ENCODE results near the gene AKT3.

Gene AKT3

DNA sequence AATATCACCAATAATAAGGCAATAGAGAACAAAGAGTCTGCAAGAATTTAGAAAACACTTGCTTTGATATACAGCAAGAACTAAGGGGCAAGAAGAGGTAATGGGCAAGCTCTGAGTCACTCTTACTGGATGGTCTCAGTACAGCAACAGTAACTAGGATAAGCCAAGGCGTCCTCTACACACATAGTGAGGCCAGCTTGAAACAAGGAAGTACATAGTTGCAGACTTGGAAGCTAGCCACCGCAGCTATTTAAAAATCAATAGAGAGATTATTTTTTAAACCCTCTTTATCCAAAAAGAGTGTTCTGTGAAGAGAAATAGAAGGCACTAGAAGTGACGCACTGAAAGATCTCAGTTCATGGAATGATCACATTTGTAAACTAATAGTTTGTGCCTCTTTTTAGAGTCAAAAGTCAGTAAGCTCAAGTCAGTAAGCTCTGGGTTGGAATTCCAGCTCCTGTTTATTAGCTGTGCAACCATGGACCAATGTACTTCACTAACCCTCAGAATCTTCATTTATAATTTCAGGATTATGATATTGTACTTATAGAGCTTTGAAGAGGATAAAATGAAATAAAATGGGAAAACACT lies 118.6 kb downstream of the AKT3 start:
- no peak for DNase-seq (ENCODE audit: low spot score)

DNA sequence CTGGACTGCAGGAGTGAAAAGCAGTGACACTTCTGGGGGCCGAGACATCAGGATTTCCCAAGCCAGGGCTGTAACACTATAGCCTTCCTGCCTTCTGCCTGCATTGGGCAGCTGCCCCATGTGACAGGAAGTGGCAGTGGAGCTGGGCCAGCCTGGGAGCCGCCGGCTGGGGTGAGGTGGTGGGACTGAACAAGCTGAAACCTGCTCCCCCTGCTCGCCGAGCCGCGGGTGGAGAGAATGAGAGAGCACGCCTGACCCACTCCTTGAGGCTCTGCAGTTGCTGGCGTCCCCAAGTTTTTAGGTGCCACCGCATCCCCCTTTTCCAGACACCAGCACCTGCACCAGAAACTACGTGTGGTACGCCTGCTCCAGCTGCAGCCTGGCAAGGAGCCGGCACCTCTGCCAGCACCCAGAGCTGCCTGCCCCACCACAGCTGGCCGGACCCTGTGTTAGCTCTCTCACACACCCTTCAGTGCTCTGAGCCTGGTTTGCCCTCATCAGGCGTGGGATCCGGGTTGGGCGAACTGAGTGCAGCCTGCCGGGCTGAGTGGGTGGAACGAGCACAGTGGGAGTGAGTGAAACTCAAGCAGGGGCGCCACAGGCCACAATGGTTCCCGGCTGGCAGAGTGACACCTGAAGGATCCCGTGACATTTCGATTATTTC lies 119.4 kb downstream of the AKT3 start:
- DNase-seq (ENCODE audit: low spot score): no peak

DNA sequence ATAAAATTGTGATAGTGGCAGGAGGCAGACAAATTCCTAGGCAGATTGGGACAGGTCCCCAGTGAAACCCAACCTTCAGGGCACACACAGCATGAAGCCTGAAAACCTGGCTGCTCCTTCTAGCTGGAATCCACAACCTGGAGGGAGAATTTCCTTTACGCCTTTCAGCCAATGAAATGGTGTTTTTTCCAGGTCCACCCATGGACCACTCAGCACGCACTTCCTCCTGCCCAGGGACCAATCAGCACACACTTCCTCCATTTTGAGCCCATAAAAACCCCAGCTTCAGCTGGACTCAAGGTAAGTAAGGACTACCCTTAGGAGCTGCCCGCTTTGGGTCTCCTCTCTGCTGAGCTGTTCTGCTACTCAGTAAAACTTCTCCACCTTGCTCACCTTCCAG lies 120.1 kb downstream of the AKT3 start:
- DNase-seq (ENCODE audit: low spot score): no peak

DNA sequence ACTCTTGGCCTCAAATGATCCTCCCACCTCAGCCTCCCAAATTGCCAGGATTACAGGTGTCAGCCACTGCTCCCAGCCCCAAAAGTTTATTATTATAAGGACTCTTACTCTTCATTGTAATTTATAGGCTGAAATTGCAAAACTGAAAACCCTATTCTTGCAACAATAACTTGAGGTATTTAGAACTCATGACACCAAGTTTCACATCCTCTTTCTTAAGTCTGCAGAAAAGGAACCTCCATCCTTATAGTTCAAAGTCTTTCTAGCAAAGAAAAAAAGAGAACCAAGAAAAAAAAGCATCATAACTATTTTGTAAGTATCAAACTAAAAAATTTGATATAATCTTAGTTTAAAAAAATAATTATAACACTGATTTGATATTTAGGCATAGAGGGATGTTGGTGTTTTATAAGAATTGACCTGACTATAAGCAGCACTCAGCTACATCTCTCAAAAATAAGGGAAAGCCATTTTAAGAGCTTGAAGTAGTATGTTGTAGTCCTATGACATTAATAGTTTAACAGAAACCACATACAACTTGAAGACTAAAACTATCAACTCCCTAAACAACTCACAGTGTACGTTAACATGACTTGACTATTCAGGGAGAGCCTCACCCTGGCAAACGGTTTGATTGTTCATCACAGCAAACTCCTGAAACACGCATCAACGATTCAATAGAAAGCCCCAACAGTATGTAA lies 122.4 kb downstream of the AKT3 start:
- no peak for DNase-seq (ENCODE audit: low spot score)

DNA sequence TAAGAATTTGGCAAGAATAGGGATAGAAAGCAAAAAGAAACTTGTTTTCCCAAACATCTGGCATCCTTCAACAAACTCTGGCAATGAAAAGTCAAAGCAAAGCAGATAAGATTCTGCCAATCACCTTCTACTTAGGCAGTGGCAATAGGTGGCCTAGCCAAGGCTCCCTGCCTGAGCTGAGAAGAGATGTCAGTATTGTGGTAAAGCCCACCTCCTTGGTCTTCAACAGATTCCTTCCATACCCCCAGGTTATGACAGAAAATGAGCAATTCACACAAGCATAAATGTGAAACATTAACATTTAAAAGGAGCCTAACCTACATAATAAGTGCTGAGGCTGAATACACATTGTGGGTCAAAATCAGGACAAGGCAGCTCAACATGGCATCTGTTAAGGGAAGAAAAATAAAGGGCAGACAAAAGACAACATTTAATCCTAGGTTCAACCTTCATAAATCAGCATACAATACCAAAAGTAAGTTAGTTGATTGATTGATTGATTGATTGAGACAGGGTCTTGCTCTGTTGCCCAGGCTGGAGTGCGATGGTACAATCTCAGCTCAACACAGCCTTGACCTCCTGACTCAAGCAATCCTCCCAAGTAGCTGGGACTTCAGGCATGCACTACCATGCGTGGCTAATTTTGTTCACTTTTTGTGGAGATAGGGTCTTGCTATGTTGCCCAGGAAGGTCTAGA lies 123.1 kb downstream of the AKT3 start:
- no peak for DNase-seq (ENCODE audit: low spot score)

DNA sequence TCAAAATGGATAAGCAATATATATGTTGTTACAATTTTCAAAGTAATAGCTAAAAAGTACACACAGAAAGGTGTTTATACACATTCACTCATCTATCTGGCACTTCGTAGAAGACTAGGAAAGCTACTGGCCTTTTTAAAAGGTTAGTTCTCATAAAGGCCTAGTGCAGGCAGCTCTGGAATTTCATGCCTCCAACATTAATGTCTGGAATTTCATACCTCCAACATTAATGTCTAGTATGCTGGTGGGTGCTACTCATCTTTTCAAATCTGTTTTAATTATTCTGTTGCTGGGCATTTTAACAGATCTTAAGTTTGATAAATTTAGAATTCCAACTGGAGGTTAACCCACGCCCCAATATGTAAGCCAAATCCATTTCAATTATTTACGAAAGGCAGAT lies 124.2 kb downstream of the AKT3 start:
- DNase-seq (ENCODE audit: low spot score): no peak

DNA sequence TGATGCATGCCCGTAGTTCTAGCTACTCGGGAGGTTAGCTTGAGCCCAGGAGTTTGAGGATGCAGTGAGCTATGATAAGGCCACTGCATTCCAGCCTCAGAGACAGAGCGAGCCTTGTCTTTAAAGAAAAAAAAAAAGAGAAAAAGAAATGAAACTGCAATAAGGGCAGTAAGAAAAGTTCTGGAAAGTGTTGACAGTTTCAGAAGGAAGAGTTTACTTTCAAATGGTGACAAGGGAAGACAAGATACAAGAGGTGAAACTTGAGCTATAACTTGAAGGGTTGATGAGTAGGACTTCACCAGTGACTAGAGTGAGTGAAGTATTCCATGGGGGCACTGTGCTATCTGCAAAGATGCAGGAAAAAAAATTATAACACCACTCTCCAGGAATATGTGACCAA lies 125.0 kb downstream of the AKT3 start:
- DNase-seq (ENCODE audit: low spot score): no peak

DNA sequence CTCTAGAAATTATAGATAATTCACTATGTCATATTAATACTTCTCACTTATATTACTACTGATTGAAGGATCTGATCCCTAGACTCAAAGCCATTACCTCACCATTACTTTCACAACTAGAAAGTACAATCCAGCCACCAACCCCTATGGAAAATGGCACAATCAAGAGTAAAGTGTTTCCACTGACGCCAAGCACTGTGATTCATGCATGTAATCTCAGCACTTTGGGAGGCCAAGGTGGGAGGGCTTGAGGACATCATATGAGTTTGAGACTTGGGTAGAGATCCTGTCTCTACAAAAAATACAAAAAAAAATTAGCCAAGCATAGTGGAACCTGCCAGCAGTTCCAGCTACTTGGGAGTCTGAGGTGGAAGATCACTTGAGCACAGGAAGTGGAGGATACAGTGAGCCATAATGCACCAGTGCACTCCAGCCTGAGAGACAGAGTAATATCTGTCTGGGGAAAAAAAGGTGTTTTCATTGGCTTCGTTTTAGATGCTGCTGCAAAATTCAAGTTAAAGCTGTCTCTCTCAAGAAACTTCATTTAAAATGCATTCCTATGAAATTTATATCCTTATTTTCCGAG lies 126.5 kb downstream of the AKT3 start:
- no peak for DNase-seq (ENCODE audit: low spot score)

DNA sequence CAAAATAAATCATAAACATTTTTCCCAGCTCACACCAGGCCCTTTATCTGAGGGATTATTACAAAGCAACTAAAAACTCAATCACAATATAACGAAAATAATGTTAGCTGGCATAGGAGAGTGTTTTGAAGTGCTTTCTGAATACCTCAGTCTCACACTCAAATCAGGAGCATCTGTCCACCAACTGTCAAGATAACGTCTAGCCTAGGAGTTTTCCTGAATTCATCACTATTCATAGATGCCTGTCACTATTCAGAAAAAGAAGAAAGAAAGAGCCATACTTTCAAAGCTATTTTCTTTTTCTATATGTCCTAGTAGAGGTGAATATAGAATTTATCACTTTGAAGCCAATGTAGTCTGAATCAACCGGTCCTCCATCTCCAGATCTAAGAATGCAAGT lies 127.0 kb downstream of the AKT3 start:
- DNase-seq (ENCODE audit: low spot score): no peak

DNA sequence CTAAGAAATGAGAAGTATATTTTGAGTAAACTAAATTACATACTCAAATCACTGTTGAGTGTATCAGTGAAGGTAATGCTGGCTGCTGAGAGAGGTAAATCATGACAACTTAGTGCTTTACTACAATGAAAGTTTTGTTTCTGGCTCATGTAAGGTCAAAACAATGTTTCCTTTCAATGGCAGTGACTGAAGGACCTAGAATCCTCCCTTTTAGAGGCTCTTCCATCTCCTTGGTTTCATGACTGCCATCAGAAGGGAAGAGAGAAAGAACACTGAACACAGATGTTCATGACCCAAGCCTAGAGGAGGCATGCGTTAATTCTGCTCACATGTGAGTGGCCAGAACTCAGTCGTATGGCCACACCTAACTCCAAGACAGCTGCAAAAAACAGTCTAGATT lies 130.6 kb downstream of the AKT3 start:
- no peak for DNase-seq (ENCODE audit: low spot score)

DNA sequence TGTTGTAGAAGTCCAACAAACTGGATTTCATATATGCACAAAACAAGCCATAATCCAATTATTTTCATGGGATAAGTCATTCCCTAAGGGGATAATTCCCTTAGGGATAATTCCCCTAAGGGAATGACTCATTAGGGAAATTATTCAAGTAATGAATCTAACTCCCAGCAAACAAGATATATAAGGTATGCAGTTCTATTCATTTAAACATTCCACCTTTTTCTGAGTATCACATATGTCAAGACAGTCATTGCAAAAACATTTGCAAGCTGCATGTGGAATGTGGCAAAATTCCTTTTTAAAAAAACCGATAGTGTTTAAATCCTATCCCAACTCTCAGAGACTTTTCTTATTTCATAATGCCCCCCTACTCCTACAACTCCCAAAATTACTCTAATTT lies 131.2 kb downstream of the AKT3 start:
- DNase-seq (ENCODE audit: low spot score): no peak

DNA sequence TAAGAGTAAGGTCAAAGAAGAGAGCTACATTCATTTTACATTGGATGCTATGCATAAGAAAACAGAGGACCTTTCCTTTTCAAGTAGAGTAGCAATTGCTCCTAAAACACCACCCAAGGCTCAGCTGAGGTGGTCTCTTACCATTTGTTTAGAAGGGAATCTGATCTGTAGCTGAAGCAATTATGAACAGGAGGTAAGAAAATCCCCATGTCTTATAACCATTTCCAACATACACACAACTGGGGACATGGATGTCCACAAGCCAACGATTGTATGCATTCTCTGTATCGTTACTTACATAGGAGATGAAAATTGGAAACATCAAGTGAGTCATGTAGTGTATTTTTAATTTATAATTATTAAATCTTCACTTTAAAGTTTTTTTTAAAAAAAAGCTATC lies 132.0 kb downstream of the AKT3 start:
- no peak for DNase-seq (ENCODE audit: low spot score)

DNA sequence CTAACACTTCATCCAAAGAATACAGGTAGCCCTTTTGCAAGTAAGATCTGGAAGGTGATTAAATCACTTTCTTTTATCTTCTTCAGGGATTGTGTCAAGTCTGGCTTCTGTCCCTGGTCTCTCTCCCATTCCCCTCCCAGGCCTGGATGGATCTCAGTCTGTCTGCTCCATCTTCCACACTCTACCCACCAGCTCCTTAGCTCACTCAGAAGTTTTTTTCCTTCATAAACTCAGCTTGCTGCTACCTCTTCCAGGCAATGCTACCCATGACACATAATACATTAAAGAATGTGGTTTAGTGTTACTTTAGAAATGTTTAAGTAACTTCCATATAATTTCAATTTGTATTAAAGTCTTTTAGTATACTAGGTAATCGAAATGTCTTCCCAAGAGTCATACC lies 133.1 kb downstream of the AKT3 start:
- DNase-seq (ENCODE audit: low spot score): no peak

DNA sequence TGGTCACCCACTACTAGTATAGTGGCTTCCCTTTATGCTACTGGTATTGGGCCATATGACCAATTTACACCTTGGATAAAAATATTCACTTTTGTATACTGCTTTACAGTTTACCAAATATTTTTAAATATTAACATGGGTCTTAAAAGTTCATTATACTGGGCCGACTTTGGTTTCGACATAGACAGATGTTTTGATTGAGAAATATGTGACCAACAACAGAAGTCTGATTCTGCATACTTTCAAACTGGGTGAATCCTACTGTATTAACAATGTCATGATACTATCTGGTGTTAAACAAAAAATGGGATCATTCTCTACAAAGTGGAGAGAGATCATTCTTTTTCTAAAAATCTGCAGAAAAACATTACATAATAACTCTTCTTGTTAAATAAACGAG lies 134.8 kb downstream of the AKT3 start:
- no peak for DNase-seq (ENCODE audit: low spot score)

DNA sequence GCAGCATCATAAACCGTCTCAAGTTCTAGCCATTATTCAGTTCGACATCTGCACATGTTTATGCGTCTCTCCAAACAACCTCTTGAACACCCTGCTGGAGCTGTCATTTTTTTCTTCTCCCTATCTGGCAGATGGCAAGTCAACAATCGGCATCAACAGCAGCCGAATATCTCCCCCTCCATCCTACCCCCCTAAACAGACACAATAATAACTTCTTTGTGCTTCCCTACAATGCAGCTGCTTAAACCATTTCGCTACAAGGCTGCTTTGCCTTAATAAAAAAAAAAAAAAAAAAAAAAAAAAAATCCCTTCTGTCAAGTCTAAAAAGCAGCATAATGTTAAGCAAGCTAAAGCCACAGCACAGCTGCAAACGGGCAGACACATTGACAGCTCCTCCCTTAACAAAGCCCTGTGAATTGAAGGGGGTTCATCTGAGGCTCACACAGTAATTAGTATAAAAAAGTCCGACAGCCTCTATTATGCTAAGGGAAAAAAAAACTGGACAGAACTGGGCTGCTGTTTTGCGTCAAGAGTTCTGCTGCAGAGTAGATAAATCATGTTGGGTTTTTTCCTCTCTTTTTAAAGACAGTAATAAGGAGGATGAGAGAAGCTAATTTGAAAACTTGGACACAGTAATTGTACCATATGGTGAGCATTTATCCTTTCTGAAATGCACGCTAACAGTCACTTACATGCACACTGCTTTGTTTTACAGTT lies 136.4 kb downstream of the AKT3 start:
- DNase-seq (ENCODE audit: low spot score): no peak

DNA sequence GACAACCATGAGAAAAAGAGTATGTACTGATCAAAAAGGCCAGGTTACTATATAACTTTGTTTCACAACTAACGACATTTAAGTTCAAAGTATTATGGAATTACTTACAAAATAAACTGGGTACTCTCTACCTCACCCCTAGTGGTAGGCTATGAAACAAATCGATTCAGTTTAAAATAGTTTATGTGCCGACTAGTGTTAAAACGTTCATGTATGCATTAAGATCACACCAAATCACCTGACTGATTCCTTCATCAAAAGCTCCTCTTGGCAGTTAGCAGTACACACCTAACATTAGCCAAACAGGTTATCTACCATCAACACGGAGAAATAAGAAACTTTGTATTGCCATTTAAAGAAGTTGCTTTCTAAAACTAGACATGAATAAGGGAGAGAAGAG lies 137.1 kb downstream of the AKT3 start:
- DNase-seq (ENCODE audit: low spot score): no peak

DNA sequence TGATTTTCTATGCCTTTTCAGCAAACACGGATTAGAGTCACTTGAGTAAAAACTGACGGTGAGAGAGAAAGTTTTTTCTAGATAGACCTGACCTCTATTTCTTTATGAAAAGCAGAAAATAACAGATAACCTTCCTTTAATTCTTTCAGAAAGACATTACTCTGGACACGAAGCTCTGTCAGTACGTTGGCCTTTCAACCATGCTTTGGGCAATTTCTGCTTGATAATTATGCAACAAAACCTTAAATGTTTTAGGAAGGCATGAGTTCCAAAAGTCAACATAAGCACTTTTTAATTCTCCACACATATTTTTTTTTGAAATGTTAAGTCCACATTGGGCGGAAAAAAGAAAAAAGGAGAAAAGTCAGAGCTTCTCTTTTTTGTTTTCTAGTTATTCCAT lies 137.8 kb downstream of the AKT3 start:
- no peak for DNase-seq (ENCODE audit: low spot score)

DNA sequence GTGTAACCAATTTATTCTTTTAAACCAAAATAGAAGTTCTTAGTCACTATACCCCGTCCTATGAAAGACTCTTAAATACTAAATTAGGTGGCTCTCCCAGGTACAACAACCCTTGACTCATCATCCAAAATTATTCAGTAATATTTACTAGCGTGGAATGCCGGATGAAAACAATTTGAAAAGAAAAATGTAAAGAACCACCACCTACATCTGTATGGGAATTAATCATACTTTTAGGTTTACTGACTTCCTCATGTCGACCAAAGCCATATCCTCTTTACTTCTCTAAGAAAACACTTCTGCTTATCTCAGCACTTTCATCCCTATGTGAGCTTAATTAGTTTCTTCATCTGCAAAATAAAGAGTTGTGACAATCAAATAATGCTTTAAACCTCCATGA lies 139.6 kb downstream of the AKT3 start:
- DNase-seq (ENCODE audit: low spot score): no peak

DNA sequence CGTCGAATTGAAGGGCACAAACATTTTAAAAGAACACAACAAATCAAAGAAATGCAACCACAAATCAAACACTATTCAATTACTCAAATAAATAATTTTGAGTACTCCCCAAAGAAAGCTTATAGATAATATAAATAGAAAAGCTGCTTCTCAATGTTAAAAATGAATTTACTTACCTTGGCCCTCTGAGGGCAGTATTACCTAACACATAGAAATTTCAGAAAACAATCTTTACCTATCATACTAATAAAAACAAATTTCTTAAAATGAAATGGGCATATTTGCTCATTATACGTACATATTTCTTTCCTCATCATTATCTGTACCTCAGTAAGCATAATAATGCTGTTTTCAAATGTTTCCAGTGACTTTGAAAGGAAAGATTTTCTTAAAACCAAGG lies 141.8 kb downstream of the AKT3 start:
- DNase-seq (ENCODE audit: low spot score): no peak

DNA sequence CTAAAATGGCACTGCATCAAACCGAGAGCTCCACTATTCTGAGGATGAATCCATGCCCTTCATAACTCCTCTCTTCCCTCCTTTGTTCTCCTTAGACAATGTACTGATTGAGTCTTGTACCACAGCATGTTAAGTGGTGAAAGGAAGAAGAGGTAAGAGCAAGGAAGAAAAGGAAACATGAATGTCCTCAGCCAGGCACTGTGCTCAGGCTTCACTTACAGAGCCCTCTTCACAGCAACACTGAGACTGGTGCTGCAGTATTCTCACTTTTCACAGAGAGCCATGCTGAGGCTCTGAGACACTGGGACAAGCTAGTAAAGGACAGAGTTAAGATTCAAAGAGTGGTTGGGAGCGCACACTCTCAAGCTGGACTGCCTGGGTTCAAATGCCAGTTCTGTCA lies 143.5 kb downstream of the AKT3 start:
- no peak for DNase-seq (ENCODE audit: low spot score)

DNA sequence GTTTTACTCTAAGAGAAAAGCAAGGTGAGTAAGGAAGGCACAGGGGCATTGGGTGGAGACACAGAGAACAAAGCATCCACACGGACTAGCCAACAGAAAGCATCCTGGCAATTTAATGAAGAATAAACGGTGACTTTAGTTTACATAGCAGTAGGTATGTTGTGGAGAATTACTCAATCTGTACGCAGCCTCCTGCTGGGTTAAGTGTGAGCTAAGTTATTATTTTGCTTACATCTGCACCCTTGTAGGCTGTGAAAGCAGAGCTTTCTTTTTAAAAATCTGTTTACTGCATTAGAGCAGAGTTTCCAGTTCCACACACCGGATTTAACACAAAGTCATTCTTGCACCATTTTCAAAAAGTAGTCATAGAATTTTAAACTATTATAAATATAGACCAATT lies 144.5 kb downstream of the AKT3 start:
- no peak for DNase-seq (ENCODE audit: low spot score)

DNA sequence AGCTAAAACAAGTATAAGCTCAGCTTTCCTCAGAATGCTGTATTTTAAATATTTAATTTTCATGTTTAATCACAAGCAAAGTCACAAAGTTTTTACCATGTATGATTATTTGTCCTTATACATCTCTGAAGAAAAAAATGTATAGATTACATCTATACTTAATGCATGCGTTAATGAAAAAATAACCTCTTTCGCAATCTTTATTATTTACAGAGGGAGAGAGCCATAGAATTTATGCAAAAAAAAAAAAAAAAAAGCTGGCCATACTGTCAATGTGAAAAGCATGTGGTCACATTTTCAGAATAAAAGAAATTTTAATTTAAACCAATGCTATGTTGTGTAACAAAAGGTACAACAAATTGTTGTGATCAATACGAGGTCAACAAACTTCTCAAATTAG lies 148.2 kb downstream of the AKT3 start:
- DNase-seq (ENCODE audit: low spot score): no peak

Data from hematopoietic multipotent progenitor cell treated with erythropoietin and hydrocortisone succinate and interleukin-3 and kit ligand, for 17 days (in vitro differentiated cells).